Measurements from ENCODE around the gene OR7C1.

The OR7C1 gene

DNA sequence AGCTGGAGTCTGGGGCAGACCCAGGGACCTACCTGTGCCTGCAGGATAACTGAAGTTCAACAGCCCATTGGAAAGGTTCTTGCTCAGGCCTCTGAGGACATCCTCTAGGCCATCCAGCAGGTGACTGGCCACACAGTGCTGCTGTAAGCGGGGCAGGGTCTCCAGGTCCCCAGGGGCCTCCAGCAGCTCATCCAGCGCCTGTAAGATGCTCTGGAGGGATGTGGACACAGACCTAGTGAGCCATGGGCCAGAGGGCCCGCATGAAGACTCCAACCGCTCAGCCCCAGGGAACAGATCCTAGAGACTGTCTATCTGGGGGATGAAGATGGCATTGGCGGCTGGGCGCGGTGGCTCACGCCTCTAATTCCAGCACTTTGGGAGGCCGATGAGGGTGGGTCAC is 70.6 kb downstream of the OR7C1 start:
- DNase-seq = no peak

DNA sequence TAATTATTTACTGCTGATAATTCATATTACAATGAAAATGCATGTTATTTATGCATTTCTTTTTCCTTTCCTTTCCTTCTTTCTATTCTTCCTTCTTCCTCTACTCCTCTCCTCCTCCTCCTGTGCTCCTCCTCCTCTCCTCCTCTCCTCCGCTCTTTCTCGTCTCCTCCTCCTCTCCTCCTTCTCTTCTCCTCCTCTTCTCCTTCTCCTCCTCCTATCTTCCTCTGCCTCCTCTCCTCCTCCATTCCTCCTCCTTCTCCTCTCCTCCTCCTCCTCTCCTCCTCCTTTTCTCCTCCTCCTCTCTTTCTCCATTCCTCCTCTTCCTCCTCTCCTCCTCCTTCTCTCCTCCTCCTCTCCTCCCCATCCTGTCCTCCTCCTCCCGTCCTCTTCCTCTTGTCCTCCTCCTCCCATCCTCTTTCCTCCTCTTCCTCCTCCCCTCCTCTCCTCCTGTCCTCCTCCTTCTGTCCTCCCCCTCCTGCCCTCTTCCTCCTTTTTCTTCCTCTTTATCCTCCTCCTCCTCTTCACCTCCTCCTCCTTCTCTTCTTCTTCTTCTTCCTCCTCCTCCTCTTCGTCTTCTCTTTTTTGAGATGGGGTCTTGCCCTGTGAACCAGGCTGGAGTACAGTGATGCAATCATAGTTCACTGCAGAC is 71.4 kb downstream of the OR7C1 start:
- no peak for DNase-seq

DNA sequence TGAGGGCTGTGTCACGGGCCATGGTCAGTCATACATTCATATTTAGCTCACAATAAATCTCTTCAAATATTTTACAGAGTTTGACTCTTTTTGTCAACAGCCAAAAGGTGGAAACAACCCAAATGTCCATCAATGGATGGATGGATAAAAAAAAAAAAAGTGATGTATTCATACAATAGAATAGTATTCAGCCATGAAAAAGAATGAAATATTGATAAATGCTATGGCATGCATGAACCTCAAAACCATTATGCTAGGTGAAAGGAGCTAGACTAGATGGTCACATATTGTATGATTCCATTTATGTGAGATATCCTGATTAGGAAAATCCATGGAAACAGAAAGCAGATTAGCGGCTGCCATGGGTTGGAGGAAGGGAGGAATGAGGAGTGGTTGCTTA is 72.9 kb downstream of the OR7C1 start:
- DNase-seq = no peak

DNA sequence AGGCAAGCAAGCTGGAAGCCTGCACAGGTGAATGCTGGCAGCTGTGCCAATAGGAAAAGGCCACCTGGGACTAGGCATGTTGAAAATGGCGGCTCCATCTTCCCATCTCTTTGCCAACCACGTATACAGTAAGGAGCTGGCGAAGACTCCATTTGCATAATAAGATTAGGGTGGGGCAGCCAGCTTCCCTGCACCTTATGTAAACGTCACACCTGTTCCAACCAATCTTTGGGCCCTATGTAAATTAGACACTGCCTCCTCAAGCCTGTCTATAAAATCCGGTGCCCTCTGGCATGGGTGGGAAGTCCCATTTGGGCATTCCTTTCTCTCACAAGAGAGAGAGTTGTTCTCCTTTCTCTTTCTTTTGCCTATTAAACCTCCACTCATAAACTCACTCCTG is 73.4 kb downstream of the OR7C1 start:
- DNase-seq = no peak

DNA sequence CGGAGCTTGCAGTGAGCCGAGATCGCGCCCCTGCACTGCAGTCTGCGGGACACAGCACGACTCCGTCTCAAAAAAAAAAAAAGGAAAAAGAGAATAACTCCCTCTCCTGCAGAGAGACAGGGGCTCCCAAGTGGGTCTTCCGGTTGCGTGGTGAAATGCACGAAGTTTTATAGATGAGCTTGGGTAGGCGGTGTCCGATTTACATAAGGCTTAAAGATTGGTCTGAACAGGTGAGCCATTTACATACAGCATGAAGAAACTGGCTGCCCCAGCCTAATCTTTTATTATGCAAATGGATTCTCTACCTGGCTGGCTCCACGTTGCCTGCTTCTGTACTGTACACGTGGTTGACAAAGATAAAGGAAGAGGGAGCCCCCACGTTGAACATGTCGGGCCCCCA is 76.2 kb downstream of the OR7C1 start:
- no peak for DNase-seq

DNA sequence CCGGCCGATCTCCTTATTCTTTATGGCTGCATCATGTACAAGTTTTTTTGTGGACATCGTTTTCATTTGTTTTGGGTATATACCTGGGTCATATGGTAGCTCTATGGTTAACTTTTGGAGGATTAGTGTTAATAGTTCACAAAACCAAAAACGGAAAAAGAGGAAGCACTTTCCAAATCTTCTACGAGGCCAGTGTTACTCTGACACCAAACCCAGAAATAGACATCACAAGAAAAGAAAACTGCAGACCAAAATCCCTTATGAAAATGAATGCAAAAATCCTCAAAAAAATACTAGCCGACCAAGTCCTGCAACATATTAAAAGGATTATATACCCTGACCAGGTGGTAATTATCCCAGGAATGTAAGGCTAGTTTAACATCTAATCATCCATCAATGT is 86.4 kb downstream of the OR7C1 start:
- no peak for DNase-seq
